ENCODE results near the gene SUPT20HL1. TPM values are rescaled to one million over a fixed set of nuclear protein-coding genes. Genes with fewer than 3 reads are reported as not detected.
"Not testable (repeated sequence)": the region's sequence is repeated elsewhere in the genome, so short reads cannot be mapped to it uniquely, and the experiment has no call there.

The SUPT20HL1 gene
- total RNA-seq, 1 experiment from 2014 or later, result not detected

DNA sequence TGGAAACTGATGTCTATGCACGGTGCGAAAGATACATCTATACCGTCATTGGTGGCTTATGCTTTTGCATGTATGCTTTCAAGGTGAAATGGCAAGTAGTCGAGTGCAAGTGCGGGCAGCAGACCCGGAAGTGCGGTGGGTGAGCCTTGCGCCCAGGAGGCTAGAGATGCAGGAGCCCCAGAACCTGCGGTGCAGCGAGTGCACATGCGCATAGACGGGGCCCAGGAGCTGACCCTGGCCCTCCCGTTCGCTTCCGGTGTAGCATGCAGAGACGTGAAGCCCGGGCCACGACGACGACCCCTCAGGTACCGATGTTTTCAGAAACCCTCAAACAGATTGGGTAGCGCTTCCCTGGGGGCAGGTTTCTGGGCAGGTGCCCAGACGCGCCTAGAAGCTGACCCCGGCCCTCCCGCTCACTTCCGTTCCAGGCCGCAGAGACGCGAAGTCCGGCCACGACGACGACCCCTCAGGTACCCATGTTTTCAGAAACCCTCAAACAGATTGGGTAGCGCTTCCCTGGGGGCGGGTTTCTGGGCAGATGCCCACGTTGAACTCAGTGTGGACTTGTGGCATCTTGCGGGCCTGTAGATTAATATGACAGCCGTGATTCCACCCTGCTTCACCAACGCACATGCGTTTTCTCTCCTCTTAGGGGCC, 1.8 kb downstream of the SUPT20HL1 start:
- DNase-seq (ENCODE audit: extremely low read depth, low read depth), result not testable (repeated sequence)

DNA sequence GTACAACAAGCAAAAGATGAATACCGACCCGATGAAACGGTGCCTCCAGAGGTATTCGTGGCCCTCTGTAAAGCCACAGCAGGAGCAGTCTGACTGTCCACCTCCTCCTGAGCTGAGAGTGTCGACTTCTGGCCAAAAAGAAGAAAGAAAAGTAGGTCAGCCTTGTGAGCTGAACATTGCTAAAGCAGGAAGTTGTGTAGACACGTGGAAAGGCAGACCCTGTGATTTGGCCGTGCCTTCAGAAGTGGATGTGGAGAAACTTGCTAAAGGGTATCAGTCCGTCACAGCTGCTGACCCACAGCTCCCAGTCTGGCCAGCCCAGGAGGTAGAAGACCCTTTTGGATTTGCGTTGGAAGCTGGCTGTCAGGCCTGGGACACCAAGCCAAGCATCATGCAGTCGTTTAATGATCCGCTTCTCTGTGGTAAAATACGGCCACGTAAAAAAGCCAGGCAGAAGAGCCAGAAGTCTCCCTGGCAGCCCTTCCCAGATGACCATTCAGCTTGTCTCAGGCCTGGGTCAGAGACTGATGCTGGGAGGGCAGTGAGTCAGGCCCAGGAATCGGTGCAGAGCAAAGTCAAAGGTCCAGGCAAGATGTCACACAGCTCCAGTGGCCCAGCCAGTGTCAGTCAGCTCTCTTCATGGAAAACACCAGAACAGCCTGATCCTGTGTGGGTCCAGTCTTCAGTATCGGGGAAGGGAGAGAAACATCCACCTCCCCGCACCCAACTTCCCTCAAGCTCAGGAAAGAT, 3.2 kb downstream of the SUPT20HL1 start:
- DNase-seq (ENCODE audit: extremely low read depth, low read depth), result not testable (repeated sequence)

DNA sequence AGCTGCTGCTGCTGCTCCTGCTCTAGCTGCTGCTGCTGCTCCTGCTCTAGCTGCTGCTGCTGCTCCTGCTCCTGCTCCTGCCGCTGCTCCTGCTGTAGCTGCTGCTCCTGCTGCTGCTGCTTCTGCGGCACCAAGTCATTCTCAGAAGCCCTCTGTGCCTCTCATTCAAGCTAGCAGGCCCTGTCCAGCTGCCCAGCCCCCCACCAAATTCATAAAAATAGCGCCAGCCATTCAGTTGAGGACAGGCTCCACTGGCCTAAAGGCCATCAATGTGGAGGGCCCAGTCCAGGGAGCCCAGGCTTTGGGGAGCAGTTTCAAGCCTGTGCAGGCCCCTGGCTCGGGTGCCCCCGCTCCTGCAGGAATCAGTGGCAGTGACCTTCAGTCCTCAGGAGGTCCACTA, 3.9 kb downstream of the SUPT20HL1 start:
- no peak for DNase-seq (ENCODE audit: extremely low read depth, low read depth)

DNA sequence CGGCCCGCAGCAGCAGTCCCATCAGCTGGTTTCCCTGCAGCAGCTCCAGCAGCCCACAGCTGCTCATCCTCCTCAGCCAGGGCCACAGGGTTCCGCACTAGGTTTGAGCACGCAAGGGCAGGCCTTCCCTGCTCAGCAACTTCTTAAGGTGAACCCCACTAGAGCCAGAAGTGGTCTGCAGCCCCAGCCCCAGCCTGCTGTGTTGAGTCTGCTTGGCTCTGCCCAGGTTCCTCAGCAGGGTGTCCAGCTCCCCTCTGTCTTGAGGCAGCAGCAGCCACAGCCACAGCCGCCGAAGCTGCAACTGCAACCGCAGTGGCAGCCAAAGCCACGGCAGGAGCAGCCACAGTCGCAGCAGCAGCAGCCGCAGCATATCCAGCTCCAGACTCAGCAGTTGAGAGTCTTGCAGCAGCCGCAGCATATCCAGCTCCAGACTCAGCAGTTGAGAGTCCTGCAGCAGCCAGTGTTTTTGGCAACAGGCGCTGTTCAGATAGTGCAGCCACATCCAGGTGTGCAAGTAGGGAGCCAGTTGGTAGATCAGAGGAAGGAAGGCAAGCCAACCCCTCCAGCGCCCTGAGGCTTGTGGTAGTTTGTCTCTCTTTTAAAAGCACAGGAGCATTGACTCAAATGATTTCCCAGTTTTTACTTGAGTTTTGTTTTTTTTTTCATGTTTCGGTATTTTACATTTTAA, 4.6 kb downstream of the SUPT20HL1 start:
- no peak for DNase-seq (ENCODE audit: extremely low read depth, low read depth)

- DNase-seq (ENCODE audit: extremely low read depth, low read depth), result not testable (repeated sequence)
Observed at GRCh38 chrX:24366762-24367400, 6.4 kb downstream of the SUPT20HL1 start.

DNA sequence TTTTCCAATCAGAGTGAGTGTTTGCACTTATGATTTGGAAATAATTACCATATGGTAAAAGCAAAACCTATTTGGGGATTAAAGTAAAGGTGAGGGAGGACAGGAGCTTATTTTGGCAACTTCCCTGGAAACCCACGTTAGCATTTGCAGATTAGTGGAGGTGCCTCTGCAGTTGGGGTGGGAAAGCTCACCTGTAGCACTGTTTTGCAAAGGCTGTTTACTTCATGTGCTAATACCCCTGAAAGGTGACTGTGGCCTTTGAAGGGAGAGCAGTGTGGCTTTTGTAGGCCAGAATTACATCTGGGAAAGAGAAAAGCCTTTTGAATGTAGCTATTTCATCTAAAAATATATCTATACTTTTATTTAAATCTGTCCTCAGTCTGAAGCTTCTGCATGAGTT, 9.4 kb downstream of the SUPT20HL1 start:
- DNase-seq (ENCODE audit: extremely low read depth, low read depth), result no peak

DNA sequence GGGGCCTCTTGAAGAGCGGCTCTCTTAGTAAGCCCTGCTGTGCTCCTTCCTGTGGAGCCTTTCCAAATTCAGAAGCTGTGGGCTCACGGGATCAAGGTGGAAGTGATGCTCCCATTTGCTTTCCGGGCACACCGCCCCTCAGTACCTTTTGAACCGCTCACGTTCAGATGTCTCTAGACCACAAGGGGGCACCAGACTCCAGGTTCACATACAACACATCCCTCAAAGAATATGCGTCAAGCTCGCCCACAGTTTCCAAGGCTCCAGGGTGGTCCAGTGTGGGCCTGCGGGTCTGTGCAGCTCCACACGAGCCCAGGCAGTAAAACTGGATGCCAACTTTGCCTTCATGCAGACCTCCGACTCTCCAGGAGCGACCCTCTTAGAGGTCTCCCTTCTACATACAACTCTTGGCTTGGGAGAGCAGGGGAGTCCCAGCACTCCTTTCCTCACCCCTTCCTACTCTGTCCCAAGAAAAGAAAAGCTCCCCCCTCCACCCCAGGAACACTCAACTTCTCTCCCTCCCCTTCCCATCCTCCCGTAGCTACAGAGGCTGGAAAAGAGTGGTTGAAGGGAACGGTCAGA, 11.0 kb downstream of the SUPT20HL1 start:
- peak; percentile 45 for DNase-seq (ENCODE audit: extremely low read depth, low read depth)

GRCh38 chrX:24372021-24372763, 11.8 kb downstream of the SUPT20HL1 start:
- DNase-seq (ENCODE audit: extremely low read depth, low read depth), result no peak

- DNase-seq (ENCODE audit: extremely low read depth, low read depth), result no peak
Observed at GRCh38 chrX:24375600-24376131, 15.2 kb downstream of the SUPT20HL1 start.

DNA sequence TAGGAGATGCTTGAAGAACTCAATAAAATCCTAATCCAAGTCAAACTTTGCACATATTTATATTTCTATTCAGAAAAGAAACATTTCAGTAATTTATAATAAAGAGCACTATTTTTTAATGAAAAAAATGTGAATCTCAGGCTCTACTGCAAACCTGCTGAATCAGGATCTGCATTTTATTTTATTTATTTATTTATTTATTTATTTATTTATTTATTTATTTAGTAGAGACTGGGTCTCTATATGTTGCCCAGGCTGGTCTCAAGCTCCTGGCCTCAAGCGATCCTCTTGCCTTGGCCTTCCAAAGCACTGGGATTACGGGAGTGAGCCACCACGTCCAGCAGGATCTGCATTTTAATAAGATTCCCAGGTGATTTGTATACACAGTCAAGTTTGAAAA, 16.0 kb downstream of the SUPT20HL1 start:
- no peak for DNase-seq (ENCODE audit: extremely low read depth, low read depth)

GRCh38 chrX:24377195-24377594, 16.8 kb downstream of the SUPT20HL1 start:
- no peak for DNase-seq (ENCODE audit: extremely low read depth, low read depth)

GRCh38 chrX:24377911-24378468, 17.6 kb downstream of the SUPT20HL1 start:
- no peak for DNase-seq (ENCODE audit: extremely low read depth, low read depth)

- DNase-seq (ENCODE audit: extremely low read depth, low read depth), result no peak
Observed at GRCh38 chrX:24378706-24379105, 18.3 kb downstream of the SUPT20HL1 start.

DNA sequence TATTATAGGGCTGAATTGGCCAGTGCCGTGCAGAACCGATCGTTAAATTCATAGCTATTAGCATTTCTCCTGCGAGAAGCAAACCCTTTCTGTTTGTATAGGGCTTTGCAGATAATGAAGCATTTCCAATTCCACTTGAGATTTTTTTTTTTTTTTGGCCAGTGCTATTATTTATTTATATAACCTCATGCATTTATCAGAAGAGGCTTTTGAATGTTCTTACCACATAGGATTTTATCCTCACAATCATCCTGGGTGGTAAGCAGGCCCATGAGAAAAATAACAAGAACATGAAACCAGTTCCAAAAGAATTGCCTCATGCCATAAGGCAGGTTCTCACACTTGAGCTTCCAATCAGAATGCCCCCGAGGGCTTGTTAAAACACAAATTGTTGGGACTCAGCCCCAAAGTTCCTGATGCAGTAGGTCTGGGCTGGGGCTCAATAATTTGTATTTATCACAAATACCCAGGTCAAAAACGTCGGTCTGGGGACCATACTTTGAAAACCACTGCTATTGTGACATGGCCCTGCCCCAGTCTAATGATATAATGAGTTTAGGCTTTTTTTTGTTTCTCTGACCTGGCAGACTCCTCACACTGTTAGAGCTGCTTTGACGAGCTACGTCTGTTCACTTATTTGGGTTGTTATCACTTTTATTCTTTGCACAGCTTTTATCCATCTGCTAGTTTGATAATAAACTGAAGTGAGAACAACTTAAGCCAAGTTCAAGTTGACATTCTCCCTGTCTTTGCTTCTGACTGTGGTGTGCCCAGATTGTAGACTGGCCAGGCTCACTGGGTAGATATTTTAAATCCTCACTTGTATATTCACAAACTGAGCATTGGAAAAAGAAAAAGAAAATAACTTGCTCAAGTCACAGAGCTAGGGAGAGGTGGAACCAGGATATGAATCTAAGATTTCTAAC, 20.1 kb downstream of the SUPT20HL1 start:
- DNase-seq (ENCODE audit: extremely low read depth, low read depth), result no peak

DNA sequence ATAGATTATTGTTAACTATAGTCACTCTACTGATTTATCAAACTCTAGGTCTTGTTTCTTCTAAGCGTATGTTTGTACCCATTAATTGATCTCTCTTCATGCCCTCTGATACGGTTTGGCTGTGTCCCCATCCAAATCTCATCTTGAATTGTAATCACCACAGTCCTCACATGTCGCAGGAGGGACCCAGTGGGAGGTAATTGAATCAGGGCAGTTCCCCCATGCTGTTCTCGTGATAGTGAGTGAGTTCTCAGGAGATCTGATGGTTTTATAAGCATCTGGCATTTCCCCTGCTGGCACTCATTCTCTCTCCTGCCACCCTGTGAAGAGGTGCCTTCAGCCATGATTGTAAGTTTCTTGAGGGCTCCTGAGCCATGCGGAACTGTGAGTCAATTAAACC, 21.9 kb downstream of the SUPT20HL1 start:
- not testable (repeated sequence) for DNase-seq (ENCODE audit: extremely low read depth, low read depth)

DNA sequence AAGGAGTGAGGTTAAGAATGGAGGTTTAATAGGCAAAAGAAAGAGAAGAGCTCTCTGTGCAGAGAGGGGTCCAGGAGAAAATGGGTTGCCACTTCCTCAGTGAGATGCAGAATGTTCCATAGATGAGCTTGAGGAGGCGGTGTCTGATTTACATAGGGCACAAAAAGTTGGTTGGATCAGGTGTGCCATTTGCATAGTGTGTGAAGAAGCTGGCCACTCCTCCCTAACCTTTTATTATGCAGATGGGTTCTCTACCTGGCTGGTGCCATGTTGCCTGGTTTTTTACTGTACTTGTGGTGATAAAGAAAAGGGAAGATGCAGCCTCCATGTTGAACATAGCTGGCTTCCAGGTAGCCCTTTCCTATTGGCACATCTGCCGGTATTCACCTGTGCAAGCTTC, 27.3 kb downstream of the SUPT20HL1 start:
- no peak for DNase-seq (ENCODE audit: extremely low read depth, low read depth)

DNA sequence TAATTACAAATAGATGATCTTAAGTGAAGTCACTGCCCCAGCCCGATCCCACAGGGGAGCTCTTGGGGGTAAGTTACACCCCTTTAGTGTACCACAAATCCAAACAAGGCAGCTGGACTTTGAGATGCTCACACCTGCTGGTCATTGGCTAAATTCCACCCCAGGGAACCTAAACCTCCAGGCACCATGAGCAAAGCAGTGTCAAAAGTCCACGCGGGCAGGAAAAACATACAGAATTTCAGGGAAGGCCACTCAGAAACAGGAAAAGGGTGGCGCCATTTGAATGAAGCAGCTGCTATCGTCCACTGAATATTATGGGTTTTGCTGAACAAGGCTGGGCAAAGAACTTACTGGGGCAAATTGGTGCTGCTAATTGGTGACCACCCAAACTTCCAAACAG, 30.9 kb downstream of the SUPT20HL1 start:
- DNase-seq (ENCODE audit: extremely low read depth, low read depth), result no peak

DNA sequence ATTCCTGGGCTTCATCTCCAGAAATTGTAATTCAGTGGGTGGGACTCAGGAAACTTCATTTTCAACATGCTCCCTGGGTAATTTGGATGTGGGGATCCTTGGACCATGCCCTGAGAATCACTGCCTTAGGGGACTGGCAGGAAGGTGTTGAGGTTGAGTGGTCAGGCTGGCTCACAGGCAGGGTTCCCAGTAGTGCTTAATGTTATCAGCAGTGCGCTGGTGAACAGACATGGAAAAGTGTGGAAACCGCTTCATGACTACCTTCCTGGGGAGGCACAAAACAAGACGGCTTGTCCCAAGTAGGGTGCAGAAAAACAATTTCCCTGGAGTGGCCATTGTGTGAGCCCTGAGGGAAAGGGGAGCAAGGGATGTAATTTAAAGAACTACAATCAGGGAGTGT, 31.4 kb downstream of the SUPT20HL1 start:
- DNase-seq (ENCODE audit: extremely low read depth, low read depth), result no peak

DNA sequence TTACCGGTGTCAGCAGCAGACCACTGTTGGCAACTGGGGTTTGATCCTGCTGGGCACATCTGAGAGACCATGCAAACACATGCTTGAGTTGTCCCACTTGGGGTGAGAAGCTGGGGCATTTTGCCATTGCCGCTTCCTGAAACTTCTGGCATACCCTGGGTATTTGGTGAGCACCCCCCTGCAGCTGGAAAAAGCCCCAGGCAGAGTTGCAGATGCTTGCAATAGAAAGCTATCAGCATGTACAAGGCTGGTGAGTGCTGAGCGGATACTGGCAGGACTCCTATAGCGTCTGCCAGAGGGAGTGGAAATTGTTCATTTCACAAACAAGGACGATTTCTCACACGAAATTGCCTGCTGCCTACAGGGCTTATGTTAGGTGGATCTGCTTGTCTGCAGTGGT, 32.3 kb downstream of the SUPT20HL1 start:
- DNase-seq (ENCODE audit: extremely low read depth, low read depth), result no peak

Measured in NCI-H460 (cell line).